ENCODE measurements around the gene KLF16. TPM values are rescaled to one million over a fixed set of nuclear protein-coding genes. Genes with fewer than 3 reads are reported as not detected.

KLF16 gene
- total RNA-seq, 1 donor from 2014 or later = 2.6 TPM

DNA sequence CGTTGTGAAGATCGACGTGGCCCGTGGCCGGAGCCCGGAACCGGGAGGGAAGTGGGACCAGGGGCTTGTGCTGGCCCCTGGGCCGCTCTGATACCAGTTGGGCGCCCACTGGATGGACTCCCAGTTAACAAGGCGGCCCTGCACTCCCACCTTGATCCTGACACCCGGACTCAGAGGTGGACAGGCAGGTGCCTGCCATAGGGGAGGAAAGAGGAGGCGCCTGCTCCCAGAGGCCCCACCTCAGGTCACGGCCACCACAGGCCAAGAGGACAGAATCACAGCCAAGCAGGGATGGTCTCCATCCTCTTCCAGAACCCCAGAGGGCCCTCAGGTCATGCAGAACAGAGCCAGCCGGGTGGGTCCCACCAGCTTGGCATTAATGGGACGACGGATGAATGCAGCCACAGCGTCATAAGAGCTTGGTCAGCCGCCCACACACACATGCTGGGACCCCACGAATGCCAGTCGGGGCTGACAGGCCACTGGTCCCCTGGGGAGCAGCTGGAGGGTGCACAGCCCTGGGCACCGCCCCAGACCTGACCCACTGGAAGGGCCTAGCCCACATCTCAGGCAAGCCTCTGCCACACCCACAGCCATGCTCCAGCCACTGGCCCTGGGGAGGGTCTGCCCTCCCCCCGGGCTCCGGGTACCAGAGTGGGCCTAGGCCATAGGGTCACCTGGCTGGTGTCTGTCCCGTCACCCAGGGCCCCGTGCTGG is 9.6 kb upstream of the KLF16 start:
- H3K4me3 ChIP-seq (ENCODE audit: low read length in 3 of 3) = peak overlapping the region; percentile 27 to 54 (median 43)
- peak overlapping the region; percentile 33 to 67 (median 61) for H3K9ac ChIP-seq (ENCODE audit: low read depth in 1 of 3, low read length in 3 of 3)
- no peaks in the 10 kb centered on the region for H3K9me3 ChIP-seq (ENCODE audit: control insufficient read depth in 3 of 3, low read length in 3 of 3)
- H3K27ac ChIP-seq (ENCODE audit: low read depth, low read length) = peak overlapping the region; percentile 75
- no peaks in the 10 kb centered on the region for H3K27me3 ChIP-seq (ENCODE audit: control insufficient read depth in 3 of 3, insufficient read depth in 3 of 3, low read length in 3 of 3)
- H3K4me1 ChIP-seq (ENCODE audit: control insufficient read depth in 3 of 3, insufficient read depth in 3 of 3, low read length in 3 of 3) = peaks cover 33 to 34% (median 33%) of the 10 kb centered on the region in 3 donors
- peaks cover 0 to 3% (median 0%) of the 10 kb centered on the region in 3 donors for H3K36me3 ChIP-seq (ENCODE audit: control insufficient read depth in 3 of 3, insufficient read depth in 3 of 3, low read length in 3 of 3)

DNA sequence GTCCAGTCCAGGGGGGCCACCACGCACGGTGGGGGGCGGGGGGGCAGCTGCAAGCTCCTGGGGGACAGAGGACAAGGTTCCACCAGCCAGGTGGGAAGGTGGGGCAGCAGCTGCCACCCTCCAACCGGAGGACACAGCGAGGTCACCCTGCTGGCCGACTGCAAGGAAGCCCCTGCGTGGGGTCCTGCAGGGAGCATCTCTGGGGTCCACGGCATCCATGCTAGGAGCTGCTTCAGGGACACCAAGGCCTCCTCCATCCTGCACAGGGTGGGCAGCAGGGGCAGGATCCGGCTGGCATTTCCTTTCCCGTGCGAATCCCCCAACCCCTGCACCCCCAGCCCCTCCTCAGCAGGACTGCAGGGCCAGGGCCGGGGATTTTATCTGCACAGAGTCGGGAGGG is 8.3 kb upstream of the KLF16 start:
- Histone ChIP-seq H3K9ac (ENCODE audit: low read depth in 1 of 3, low read length in 3 of 3) (no peak overlapping the region), H3K27me3 (ENCODE audit: control insufficient read depth in 3 of 3, insufficient read depth in 3 of 3, low read length in 3 of 3) (no peaks in the 10 kb centered on the region), H3K27ac (ENCODE audit: low read depth, low read length) (no peak overlapping the region), H3K4me1 (ENCODE audit: control insufficient read depth in 3 of 3, insufficient read depth in 3 of 3, low read length in 3 of 3) (peaks cover 31 to 34% (median 32%) of the 10 kb centered on the region in 3 donors), H3K36me3 (ENCODE audit: control insufficient read depth in 3 of 3, insufficient read depth in 3 of 3, low read length in 3 of 3) (peaks cover 0 to 3% (median 0%) of the 10 kb centered on the region in 3 donors), H3K4me3 (ENCODE audit: low read length in 3 of 3) (no peak overlapping the region), H3K9me3 (ENCODE audit: control insufficient read depth in 3 of 3, low read length in 3 of 3) (no peaks in the 10 kb centered on the region)

DNA sequence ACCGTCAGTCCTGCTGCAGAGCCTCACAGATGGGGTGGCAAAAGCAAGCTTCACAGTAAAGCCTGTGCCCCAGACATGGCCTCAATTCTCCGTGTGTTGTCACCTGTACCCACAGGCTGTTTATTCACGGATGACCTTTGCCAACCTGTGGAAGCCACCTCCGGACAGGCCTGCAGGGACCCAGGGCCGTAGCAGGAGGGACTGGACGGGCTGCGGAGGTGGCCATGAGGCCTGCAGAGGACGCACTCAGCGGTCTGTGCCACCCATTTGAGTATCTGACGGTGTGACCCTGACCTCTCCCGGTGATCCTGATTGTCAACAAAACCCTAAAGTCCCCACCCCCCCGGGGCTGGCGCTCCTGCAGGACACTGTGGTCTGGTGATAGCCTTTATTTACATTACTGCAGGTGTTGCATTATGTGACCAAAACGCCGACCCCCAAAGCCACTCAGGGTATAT is 7.8 kb upstream of the KLF16 start:
- Histone ChIP-seq H3K36me3 (ENCODE audit: control insufficient read depth in 3 of 3, insufficient read depth in 3 of 3, low read length in 3 of 3) (peaks cover 0 to 3% (median 0%) of the 10 kb centered on the region in 3 donors), H3K4me3 (ENCODE audit: low read length in 3 of 3) (no peak overlapping the region), H3K27me3 (ENCODE audit: control insufficient read depth in 3 of 3, insufficient read depth in 3 of 3, low read length in 3 of 3) (no peaks in the 10 kb centered on the region), H3K4me1 (ENCODE audit: control insufficient read depth in 3 of 3, insufficient read depth in 3 of 3, low read length in 3 of 3) (peaks cover 27 to 29% (median 27%) of the 10 kb centered on the region in 3 donors), H3K9me3 (ENCODE audit: control insufficient read depth in 3 of 3, low read length in 3 of 3) (no peaks in the 10 kb centered on the region), H3K9ac (ENCODE audit: low read depth in 1 of 3, low read length in 3 of 3) (peak overlapping the region in 1 of 3 donors; percentile 25), H3K27ac (ENCODE audit: low read depth, low read length) (no peak overlapping the region)

DNA sequence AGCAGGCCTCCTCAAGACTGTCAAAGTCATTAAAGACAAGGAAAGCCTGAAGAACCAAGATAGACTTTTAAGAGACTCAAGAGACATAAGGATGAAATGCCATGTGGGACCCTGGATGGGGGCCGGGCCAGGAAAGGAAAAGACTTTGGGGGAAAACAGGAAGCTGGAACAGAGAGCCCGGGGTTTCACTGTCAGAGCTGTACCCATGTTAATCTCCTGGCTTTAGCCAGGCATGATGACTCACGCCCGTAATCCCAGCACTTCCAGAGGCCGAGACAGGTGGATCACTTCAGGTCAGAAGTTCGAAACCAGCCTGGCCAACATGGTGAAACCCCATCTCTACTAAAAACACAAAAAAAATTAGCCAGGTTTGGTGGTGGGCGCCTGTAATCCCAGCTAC is 5.6 kb upstream of the KLF16 start:
- peaks cover 16 to 22% (median 21%) of the 10 kb centered on the region in 3 donors for H3K4me1 ChIP-seq (ENCODE audit: control insufficient read depth in 3 of 3, insufficient read depth in 3 of 3, low read length in 3 of 3)
- H3K27me3 ChIP-seq (ENCODE audit: control insufficient read depth in 3 of 3, insufficient read depth in 3 of 3, low read length in 3 of 3) = no peaks in the 10 kb centered on the region
- no peak overlapping the region for H3K9ac ChIP-seq (ENCODE audit: low read depth in 1 of 3, low read length in 3 of 3)
- peaks cover 0 to 3% (median 0%) of the 10 kb centered on the region in 3 donors for H3K36me3 ChIP-seq (ENCODE audit: control insufficient read depth in 3 of 3, insufficient read depth in 3 of 3, low read length in 3 of 3)
- H3K9me3 ChIP-seq (ENCODE audit: control insufficient read depth in 3 of 3, low read length in 3 of 3) = no peaks in the 10 kb centered on the region
- H3K27ac ChIP-seq (ENCODE audit: low read depth, low read length) = no peak overlapping the region
- H3K4me3 ChIP-seq (ENCODE audit: low read length in 3 of 3) = no peak overlapping the region

DNA sequence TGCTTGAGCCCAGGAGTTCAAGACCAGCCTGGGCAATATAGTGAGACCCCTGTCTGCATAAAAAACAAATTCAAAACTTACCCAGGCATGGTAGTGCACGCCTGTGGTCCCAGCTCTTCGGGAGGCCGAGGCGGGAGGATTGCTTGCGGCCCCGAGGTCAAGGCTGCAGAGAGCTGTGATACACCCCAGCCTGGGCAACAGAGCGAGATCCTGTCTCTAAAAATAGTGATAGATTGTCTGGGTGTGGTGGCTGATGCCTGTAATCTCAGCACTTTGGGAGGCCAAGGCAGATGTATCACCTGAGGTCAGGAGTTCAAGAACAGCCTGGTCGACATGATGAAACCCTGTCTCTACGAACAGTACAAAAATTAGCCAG is 4.0 kb upstream of the KLF16 start:
- H3K27ac ChIP-seq (ENCODE audit: low read depth, low read length) = no peak overlapping the region
- no peaks in the 10 kb centered on the region for H3K27me3 ChIP-seq (ENCODE audit: control insufficient read depth in 3 of 3, insufficient read depth in 3 of 3, low read length in 3 of 3)
- no peak overlapping the region for H3K4me3 ChIP-seq (ENCODE audit: low read length in 3 of 3)
- no peaks in the 10 kb centered on the region for H3K9me3 ChIP-seq (ENCODE audit: control insufficient read depth in 3 of 3, low read length in 3 of 3)
- H3K36me3 ChIP-seq (ENCODE audit: control insufficient read depth in 3 of 3, insufficient read depth in 3 of 3, low read length in 3 of 3) = peaks cover 0 to 3% (median 0%) of the 10 kb centered on the region in 3 donors
- H3K4me1 ChIP-seq (ENCODE audit: control insufficient read depth in 3 of 3, insufficient read depth in 3 of 3, low read length in 3 of 3) = peaks cover 3 to 7% (median 6%) of the 10 kb centered on the region in 3 donors
- H3K9ac ChIP-seq (ENCODE audit: low read depth in 1 of 3, low read length in 3 of 3) = no peak overlapping the region

DNA sequence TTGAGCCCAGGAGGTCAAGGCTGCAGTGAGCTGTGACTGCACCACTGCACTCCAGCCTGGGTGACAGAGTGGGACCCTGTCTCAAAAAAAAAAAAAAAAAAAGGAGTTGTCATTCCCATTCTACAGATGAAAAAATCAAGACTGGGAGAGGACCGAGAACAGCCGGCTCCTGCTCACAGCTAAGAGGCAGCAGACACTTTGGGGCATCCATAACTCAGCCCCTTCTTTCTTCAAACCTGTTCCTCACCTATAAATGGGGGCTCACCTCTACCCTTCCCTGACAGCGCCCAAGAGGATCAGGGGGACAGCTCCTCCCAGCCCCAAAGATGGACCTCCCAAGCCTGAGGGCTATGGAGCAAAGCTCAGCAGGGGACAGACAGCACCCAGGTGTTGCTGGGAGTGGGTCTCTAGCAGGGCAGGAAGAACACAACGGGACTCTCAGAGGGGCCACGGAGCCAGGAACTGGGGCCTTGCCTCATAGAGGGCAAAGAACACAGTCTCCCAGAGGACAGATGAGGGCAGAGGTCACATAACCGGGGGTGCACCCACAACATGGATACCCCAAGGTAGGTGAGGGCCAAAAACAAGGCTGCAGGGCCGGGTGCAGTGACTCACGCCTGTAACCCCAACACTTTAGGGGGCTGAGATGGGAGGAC is 3.4 kb upstream of the KLF16 start:
- Histone ChIP-seq H3K27ac (ENCODE audit: low read depth, low read length) (no peak overlapping the region), H3K4me3 (ENCODE audit: low read length in 3 of 3) (no peak overlapping the region), H3K9me3 (ENCODE audit: control insufficient read depth in 3 of 3, low read length in 3 of 3) (no peaks in the 10 kb centered on the region), H3K4me1 (ENCODE audit: control insufficient read depth in 3 of 3, insufficient read depth in 3 of 3, low read length in 3 of 3) (peaks cover 3 to 10% (median 8%) of the 10 kb centered on the region in 3 donors), H3K9ac (ENCODE audit: low read depth in 1 of 3, low read length in 3 of 3) (no peak overlapping the region), H3K36me3 (ENCODE audit: control insufficient read depth in 3 of 3, insufficient read depth in 3 of 3, low read length in 3 of 3) (peaks cover 0 to 3% (median 0%) of the 10 kb centered on the region in 3 donors), H3K27me3 (ENCODE audit: control insufficient read depth in 3 of 3, insufficient read depth in 3 of 3, low read length in 3 of 3) (no peaks in the 10 kb centered on the region)

DNA sequence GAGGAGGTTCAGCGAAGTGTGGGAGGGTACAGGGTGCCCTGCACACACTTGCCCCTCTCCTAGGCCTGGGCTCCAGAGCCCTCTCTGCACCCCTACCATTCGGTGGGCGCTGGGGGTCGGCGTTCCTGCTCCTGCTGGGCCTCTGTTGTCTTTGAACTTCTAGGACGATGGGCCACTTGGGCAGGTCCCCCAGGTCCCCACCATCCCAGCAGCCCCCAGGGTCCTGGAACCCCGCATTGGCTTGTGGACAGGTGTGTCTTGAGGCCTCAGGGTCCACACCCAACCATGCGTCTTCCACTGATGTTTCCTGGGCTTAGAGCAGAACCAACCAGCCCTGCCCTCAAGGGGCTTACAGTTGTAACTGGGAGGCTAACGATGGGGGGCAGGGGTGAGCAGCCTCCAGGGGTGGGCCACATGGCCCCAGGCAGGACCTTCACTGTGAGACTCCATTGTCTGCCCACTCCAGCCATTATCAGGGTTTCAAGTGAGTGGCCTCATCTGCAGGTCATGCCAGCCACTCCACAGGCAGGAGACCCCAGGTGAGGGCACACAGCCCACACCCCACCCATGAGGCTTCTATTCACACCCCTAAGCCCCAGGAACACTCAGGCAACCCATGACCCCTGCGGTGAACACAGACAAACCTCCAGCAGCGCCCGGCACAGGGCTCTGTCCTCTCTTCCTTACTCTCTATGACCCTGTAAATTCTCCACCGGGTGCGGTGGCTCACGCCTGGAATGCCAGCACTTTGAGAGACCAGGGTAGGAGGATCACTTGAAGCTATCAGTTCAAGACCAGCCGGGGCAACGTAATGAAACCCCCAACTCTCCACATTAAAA is 2.0 kb upstream of the KLF16 start:
- peak overlapping the region in 1 of 3 donors; percentile 71 for H3K4me3 ChIP-seq (ENCODE audit: low read length in 3 of 3)
- H3K9ac ChIP-seq (ENCODE audit: low read depth in 1 of 3, low read length in 3 of 3) = peak overlapping the region; percentile 51 to 75 (median 69)
- no peaks in the 10 kb centered on the region for H3K36me3 ChIP-seq (ENCODE audit: control insufficient read depth in 3 of 3, insufficient read depth in 3 of 3, low read length in 3 of 3)

DNA sequence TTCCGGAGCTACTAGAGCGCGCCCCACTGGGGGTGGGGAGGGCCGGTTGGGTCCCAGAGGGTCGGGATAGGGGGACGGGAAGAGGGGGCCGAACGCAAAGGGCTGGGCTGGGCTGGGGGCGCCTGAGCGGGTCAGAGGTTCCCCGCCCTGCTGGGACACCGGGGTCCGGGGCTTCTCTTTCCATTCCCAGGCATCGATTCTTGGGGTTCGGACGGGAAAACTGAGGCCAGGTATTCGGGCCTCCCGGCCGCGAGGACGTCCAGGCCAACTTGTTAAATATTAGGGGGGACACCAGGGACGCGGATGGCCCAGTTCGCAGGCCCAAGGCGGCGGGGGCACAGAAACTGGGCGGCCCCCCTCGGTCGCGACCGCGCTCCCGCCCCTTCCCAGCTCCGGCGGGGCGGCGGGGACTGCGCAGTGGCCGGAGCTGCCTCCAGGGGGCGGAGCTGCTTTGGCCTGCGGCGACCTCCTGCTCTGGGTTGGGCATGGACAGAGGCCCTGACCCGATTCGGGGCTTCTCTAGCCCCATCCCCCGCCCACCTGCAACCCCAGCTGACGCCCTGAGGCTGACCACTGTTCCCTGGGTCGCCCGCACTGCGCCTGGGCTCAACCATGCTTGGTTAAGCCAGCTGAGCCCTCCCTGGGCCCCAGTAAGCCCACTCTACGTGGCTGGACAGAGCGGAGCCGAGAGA is 1.2 kb upstream of the KLF16 start:
- Histone ChIP-seq H3K27ac (ENCODE audit: low read depth, low read length) (peak overlapping the region; percentile 83), H3K36me3 (ENCODE audit: control insufficient read depth in 3 of 3, insufficient read depth in 3 of 3, low read length in 3 of 3) (no peaks in the 10 kb centered on the region), H3K27me3 (ENCODE audit: control insufficient read depth in 3 of 3, insufficient read depth in 3 of 3, low read length in 3 of 3) (peaks cover 0 to 4% (median 0%) of the 10 kb centered on the region in 3 donors), H3K4me3 (ENCODE audit: low read length in 3 of 3) (peak overlapping the region; percentile 62 to 72 (median 71)), H3K4me1 (ENCODE audit: control insufficient read depth in 3 of 3, insufficient read depth in 3 of 3, low read length in 3 of 3) (peaks cover 12 to 28% (median 22%) of the 10 kb centered on the region in 3 donors), H3K9me3 (ENCODE audit: control insufficient read depth in 3 of 3, low read length in 3 of 3) (no peaks in the 10 kb centered on the region), H3K9ac (ENCODE audit: low read depth in 1 of 3, low read length in 3 of 3) (peak overlapping the region; percentile 51 to 75 (median 69))

More for the DNA sequence above, 2.0 kb upstream of the KLF16 start:
- Histone ChIP-seq H3K4me1 (ENCODE audit: control insufficient read depth in 3 of 3, insufficient read depth in 3 of 3, low read length in 3 of 3) (peaks cover 12 to 24% (median 16%) of the 10 kb centered on the region in 3 donors), H3K27ac (ENCODE audit: low read depth, low read length) (peak overlapping the region; percentile 83), H3K9me3 (ENCODE audit: control insufficient read depth in 3 of 3, low read length in 3 of 3) (no peaks in the 10 kb centered on the region), H3K27me3 (ENCODE audit: control insufficient read depth in 3 of 3, insufficient read depth in 3 of 3, low read length in 3 of 3) (peaks cover 0 to 4% (median 0%) of the 10 kb centered on the region in 3 donors)
